ENCODE results near the gene USP40.

The USP40 gene

DNA sequence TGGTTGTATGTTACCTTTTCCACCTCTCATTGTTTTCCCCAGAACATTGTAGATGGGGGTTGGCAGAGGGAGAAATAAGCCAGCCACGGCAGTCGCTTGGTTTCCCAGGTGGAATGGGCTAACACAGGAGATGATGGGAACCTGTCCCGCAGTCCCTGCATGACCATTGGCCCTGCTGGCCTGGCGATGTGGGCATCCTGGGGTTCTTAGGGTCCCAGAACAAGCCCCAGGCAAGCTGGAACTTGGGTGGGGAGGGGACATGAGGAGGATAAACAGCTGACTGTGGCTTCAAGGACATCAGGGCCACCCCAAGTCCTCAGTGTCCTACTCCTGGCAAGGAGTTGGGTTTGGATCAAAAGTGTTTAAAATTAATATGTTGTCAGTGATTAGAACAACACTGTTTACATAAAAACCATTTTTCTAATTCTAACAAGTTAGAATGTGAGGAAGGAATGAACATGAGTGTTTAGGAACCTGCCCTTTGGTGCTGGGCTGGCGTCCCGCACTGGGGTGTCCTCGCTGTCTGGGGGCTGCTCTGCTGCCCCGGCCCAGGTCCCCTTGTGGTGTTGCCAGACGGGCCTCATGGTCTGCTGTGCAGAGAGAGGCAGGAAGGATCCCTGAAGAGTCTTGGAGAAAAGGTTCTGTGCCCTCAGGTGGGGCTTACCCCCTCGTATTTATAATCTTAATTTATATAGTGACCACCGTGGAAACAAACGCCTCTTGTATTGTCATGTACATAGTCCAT is 95.1 kb downstream of the USP40 start:
- H3K4me1 ChIP-seq (ENCODE audit: control insufficient read depth in 1 of 2, insufficient read depth in 2 of 2, low read length in 2 of 2), result peaks cover 0 to 21% of the 10 kb centered on the region in 2 donors
- H3K27ac ChIP-seq (ENCODE audit: low read length), result no peak overlapping the region
- H3K27me3 ChIP-seq (ENCODE audit: low read depth, low read length), result no peaks in the 10 kb centered on the region
- no peak overlapping the region for H3K4me3 ChIP-seq (ENCODE audit: low read depth in 1 of 2, low read length in 2 of 2)
- no peaks in the 10 kb centered on the region for H3K9me3 ChIP-seq (ENCODE audit: control insufficient read depth in 1 of 2, low read length in 2 of 2)
- H3K36me3 ChIP-seq (ENCODE audit: control insufficient read depth in 1 of 2, insufficient read depth in 2 of 2, low read length in 2 of 2), result peaks cover 11 to 62% of the 10 kb centered on the region in 2 donors

DNA sequence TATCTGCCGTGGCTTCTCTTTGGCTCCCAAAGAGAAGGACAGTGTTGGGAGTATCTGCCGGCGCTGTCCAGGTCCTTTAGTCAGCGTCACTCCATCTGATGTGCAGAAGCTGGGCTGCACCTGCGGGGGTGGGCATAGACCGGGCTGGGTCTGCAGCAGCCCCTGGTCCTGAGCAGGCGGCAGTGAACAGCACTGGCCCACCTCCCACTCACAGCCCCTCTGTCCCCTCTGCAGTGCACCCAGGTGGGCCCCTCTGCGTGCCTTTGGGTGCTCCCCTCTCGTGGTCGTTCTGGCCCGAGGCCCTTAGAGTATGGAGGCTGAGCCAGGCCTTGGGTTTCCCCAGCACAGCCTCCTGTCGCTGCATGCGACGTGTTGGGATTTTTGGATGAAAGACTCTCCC is 95.7 kb downstream of the USP40 start:
- H3K36me3 ChIP-seq (ENCODE audit: control insufficient read depth in 1 of 2, insufficient read depth in 2 of 2, low read length in 2 of 2), result peaks cover 11 to 59% of the 10 kb centered on the region in 2 donors
- H3K27ac ChIP-seq (ENCODE audit: low read length), result no peak overlapping the region

GRCh38 chr2:233470011-233470687 is 96.4 kb downstream of the USP40 start:
- Histone ChIP-seq H3K4me3 (ENCODE audit: low read depth in 1 of 2, low read length in 2 of 2) (peak overlapping the region in 1 of 2 donors; percentile 33), H3K4me1 (ENCODE audit: control insufficient read depth in 1 of 2, insufficient read depth in 2 of 2, low read length in 2 of 2) (peaks cover 0 to 21% of the 10 kb centered on the region in 2 donors), H3K9me3 (ENCODE audit: control insufficient read depth in 1 of 2, low read length in 2 of 2) (no peaks in the 10 kb centered on the region), H3K27ac (ENCODE audit: low read length) (no peak overlapping the region), H3K36me3 (ENCODE audit: control insufficient read depth in 1 of 2, insufficient read depth in 2 of 2, low read length in 2 of 2) (peaks cover 12 to 54% of the 10 kb centered on the region in 2 donors), H3K27me3 (ENCODE audit: low read depth, low read length) (no peaks in the 10 kb centered on the region)

More for the DNA sequence above, 95.7 kb downstream of the USP40 start:
- peaks cover 0 to 21% of the 10 kb centered on the region in 2 donors for H3K4me1 ChIP-seq (ENCODE audit: control insufficient read depth in 1 of 2, insufficient read depth in 2 of 2, low read length in 2 of 2)
- H3K4me3 ChIP-seq (ENCODE audit: low read depth in 1 of 2, low read length in 2 of 2), result no peak overlapping the region
- H3K9me3 ChIP-seq (ENCODE audit: control insufficient read depth in 1 of 2, low read length in 2 of 2), result no peaks in the 10 kb centered on the region
- H3K27me3 ChIP-seq (ENCODE audit: low read depth, low read length), result no peaks in the 10 kb centered on the region

- no peaks in the 10 kb centered on the region for H3K27me3 ChIP-seq (ENCODE audit: low read depth, low read length)
- H3K27ac ChIP-seq (ENCODE audit: low read length), result no peak overlapping the region
- H3K4me3 ChIP-seq (ENCODE audit: low read depth in 1 of 2, low read length in 2 of 2), result peak overlapping the region in 1 of 2 donors; percentile 33
- H3K4me1 ChIP-seq (ENCODE audit: control insufficient read depth in 1 of 2, insufficient read depth in 2 of 2, low read length in 2 of 2), result peaks cover 0 to 18% of the 10 kb centered on the region in 2 donors
- H3K9me3 ChIP-seq (ENCODE audit: control insufficient read depth in 1 of 2, low read length in 2 of 2), result no peaks in the 10 kb centered on the region
- H3K36me3 ChIP-seq (ENCODE audit: control insufficient read depth in 1 of 2, insufficient read depth in 2 of 2, low read length in 2 of 2), result peaks cover 19 to 60% of the 10 kb centered on the region in 2 donors
Observed at GRCh38 chr2:233469261-233470010, 97.1 kb downstream of the USP40 start.

GRCh38 chr2:233468741-233469110 is 97.9 kb downstream of the USP40 start:
- H3K27me3 ChIP-seq (ENCODE audit: low read depth, low read length), result no peaks in the 10 kb centered on the region
- H3K4me1 ChIP-seq (ENCODE audit: control insufficient read depth in 1 of 2, insufficient read depth in 2 of 2, low read length in 2 of 2), result peaks cover 0 to 15% of the 10 kb centered on the region in 2 donors
- H3K27ac ChIP-seq (ENCODE audit: low read length), result no peak overlapping the region
- H3K36me3 ChIP-seq (ENCODE audit: control insufficient read depth in 1 of 2, insufficient read depth in 2 of 2, low read length in 2 of 2), result peaks cover 26 to 67% of the 10 kb centered on the region in 2 donors
- H3K4me3 ChIP-seq (ENCODE audit: low read depth in 1 of 2, low read length in 2 of 2), result no peak overlapping the region
- no peaks in the 10 kb centered on the region for H3K9me3 ChIP-seq (ENCODE audit: control insufficient read depth in 1 of 2, low read length in 2 of 2)

DNA sequence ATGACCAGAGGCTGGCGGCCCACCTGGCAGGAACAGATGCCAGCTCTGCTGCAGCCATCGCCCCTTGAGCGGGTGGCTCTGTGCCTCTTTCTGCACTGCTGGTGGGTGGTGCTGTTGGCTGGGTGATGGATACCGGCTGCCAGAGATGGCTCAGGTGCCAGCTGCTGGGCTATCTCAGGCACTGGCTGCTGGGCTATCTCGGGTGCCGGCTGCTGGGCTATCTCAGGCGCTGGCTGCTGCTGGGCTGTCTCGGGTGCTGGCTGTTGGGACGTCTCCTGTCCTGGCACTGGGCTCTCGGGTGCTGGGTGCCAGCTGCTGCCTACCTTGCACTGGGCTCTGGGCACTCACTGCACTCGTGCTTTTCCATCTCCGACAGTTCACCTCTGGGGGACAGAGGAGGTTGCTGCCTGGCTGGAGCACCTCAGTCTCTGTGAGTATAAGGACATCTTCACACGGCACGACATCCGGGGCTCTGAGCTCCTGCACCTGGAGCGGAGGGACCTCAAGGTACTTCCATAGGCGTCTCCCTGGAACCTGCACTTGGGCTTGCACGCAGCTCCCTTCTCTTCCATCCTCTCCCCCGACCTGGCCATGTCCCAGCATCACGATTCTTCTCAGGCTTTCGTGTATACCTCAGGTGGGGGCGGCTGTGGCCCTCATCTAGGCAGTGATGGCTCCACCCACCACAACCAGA is 98.4 kb downstream of the USP40 start:
- peaks cover 0 to 15% of the 10 kb centered on the region in 2 donors for H3K4me1 ChIP-seq (ENCODE audit: control insufficient read depth in 1 of 2, insufficient read depth in 2 of 2, low read length in 2 of 2)
- H3K27ac ChIP-seq (ENCODE audit: low read length), result no peak overlapping the region
- H3K9me3 ChIP-seq (ENCODE audit: control insufficient read depth in 1 of 2, low read length in 2 of 2), result no peaks in the 10 kb centered on the region
- peaks cover 29 to 73% of the 10 kb centered on the region in 2 donors for H3K36me3 ChIP-seq (ENCODE audit: control insufficient read depth in 1 of 2, insufficient read depth in 2 of 2, low read length in 2 of 2)
- H3K4me3 ChIP-seq (ENCODE audit: low read depth in 1 of 2, low read length in 2 of 2), result no peak overlapping the region
- H3K27me3 ChIP-seq (ENCODE audit: low read depth, low read length), result no peaks in the 10 kb centered on the region

- Histone ChIP-seq H3K27me3 (ENCODE audit: low read depth, low read length) (no peaks in the 10 kb centered on the region), H3K27ac (ENCODE audit: low read length) (no peak overlapping the region), H3K4me1 (ENCODE audit: control insufficient read depth in 1 of 2, insufficient read depth in 2 of 2, low read length in 2 of 2) (peaks cover 0 to 15% of the 10 kb centered on the region in 2 donors), H3K36me3 (ENCODE audit: control insufficient read depth in 1 of 2, insufficient read depth in 2 of 2, low read length in 2 of 2) (peaks cover 35 to 76% of the 10 kb centered on the region in 2 donors), H3K4me3 (ENCODE audit: low read depth in 1 of 2, low read length in 2 of 2) (no peak overlapping the region), H3K9me3 (ENCODE audit: control insufficient read depth in 1 of 2, low read length in 2 of 2) (no peaks in the 10 kb centered on the region)
Observed at GRCh38 chr2:233466991-233467603, 99.5 kb downstream of the USP40 start.

DNA sequence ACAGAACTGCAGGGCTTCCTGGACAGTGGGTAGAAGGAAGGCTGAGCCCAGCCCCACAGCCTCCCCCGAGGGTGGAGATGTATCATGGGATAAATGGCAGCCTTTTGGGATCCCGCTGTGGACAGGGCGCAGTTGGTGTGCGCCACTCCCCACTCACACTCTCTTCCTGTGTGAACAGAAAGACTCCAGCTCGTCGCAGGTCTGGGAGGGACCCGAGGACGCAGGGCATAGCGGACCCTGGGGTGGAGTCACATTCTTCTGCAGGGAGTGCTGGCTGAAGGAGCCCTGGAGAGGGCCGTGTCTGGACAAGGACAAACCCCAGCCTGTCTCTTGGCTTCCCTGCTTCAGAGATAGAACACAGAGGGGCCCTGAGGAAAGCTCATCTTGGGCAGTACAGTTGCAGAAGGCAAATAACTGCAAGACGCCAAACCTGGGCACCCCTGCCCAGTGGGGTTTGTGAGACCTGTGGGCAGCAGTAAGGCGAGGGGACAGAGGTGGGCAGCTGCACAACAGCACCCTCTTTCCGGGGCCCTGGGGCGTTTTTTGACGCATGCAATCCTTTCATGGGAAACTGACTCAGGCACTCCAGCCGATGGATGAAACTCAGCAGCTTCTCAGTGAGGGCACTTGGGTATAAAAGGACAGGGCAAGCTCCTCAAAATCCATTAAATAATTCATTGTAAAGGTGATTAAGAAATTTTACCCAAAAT is 101.9 kb downstream of the USP40 start:
- H3K27me3 ChIP-seq (ENCODE audit: low read depth, low read length), result no peaks in the 10 kb centered on the region
- no peak overlapping the region for H3K4me3 ChIP-seq (ENCODE audit: low read depth in 1 of 2, low read length in 2 of 2)
- peaks cover 47 to 83% of the 10 kb centered on the region in 2 donors for H3K36me3 ChIP-seq (ENCODE audit: control insufficient read depth in 1 of 2, insufficient read depth in 2 of 2, low read length in 2 of 2)
- peaks cover 0 to 6% of the 10 kb centered on the region in 2 donors for H3K4me1 ChIP-seq (ENCODE audit: control insufficient read depth in 1 of 2, insufficient read depth in 2 of 2, low read length in 2 of 2)
- H3K9me3 ChIP-seq (ENCODE audit: control insufficient read depth in 1 of 2, low read length in 2 of 2), result no peaks in the 10 kb centered on the region
- no peak overlapping the region for H3K27ac ChIP-seq (ENCODE audit: low read length)

- H3K27ac ChIP-seq (ENCODE audit: low read length), result no peak overlapping the region
- no peaks in the 10 kb centered on the region for H3K9me3 ChIP-seq (ENCODE audit: control insufficient read depth in 1 of 2, low read length in 2 of 2)
- H3K27me3 ChIP-seq (ENCODE audit: low read depth, low read length), result no peaks in the 10 kb centered on the region
- no peaks in the 10 kb centered on the region for H3K4me1 ChIP-seq (ENCODE audit: control insufficient read depth in 1 of 2, insufficient read depth in 2 of 2, low read length in 2 of 2)
- H3K4me3 ChIP-seq (ENCODE audit: low read depth in 1 of 2, low read length in 2 of 2), result no peak overlapping the region
- H3K36me3 ChIP-seq (ENCODE audit: control insufficient read depth in 1 of 2, insufficient read depth in 2 of 2, low read length in 2 of 2), result peaks cover 52 to 85% of the 10 kb centered on the region in 2 donors
Observed at GRCh38 chr2:233464056-233464455, 102.5 kb downstream of the USP40 start.

- Histone ChIP-seq H3K27ac (ENCODE audit: low read length) (no peak overlapping the region), H3K36me3 (ENCODE audit: control insufficient read depth in 1 of 2, insufficient read depth in 2 of 2, low read length in 2 of 2) (peaks cover 56 to 86% of the 10 kb centered on the region in 2 donors), H3K9me3 (ENCODE audit: control insufficient read depth in 1 of 2, low read length in 2 of 2) (no peaks in the 10 kb centered on the region), H3K4me3 (ENCODE audit: low read depth in 1 of 2, low read length in 2 of 2) (no peak overlapping the region), H3K4me1 (ENCODE audit: control insufficient read depth in 1 of 2, insufficient read depth in 2 of 2, low read length in 2 of 2) (no peaks in the 10 kb centered on the region), H3K27me3 (ENCODE audit: low read depth, low read length) (no peaks in the 10 kb centered on the region)
Observed at GRCh38 chr2:233463586-233463985, 103.0 kb downstream of the USP40 start.
